Middle frontal gyrus (tissue), 1 donor: ENCODE results near the gene ADAMTS19.
A peak's percentile ranks its signal among the peaks of the same experiment; 100 is the strongest.
"Not testable (repeated sequence)": the region's sequence is repeated elsewhere in the genome, so short reads cannot be mapped to it uniquely, and the experiment has no call there.

Source experiments
- DNase-seq: peaks from one replicate; pipeline ENCODE4 v3.0.0-alpha.2; 2015; ENCODE audit warnings: low spot score; ENCODE audit errors: extremely low spot score

Gene ADAMTS19

GRCh38 chr5:129572060-129572459 lies 112.0 kb downstream of the ADAMTS19 start:
- DNase-seq = no peak

- not testable (repeated sequence) for DNase-seq
These were observed 124.4 kb downstream of the ADAMTS19 start for GRCh38 chr5:129584496-129584895.

GRCh38 chr5:129591508-129592160 lies 131.5 kb downstream of the ADAMTS19 start:
- no peak for DNase-seq

- DNase-seq = no peak
These were observed 133.4 kb downstream of the ADAMTS19 start for GRCh38 chr5:129593525-129593924.

- no peak for DNase-seq
These were observed 141.5 kb downstream of the ADAMTS19 start for GRCh38 chr5:129601576-129601975.

GRCh38 chr5:129608350-129608749 lies 148.3 kb downstream of the ADAMTS19 start:
- no peak for DNase-seq

GRCh38 chr5:129609710-129610109 lies 149.6 kb downstream of the ADAMTS19 start:
- no peak for DNase-seq

GRCh38 chr5:129616517-129616916 lies 156.4 kb downstream of the ADAMTS19 start:
- DNase-seq = no peak

GRCh38 chr5:129617206-129617605 lies 157.1 kb downstream of the ADAMTS19 start:
- DNase-seq = no peak

- DNase-seq = no peak
These were observed 159.7 kb downstream of the ADAMTS19 start for GRCh38 chr5:129619782-129620181.

GRCh38 chr5:129622531-129622930 lies 162.4 kb downstream of the ADAMTS19 start:
- DNase-seq = no peak

GRCh38 chr5:129629575-129629974 lies 169.5 kb downstream of the ADAMTS19 start:
- DNase-seq = no peak

- DNase-seq = no peak
These were observed 170.0 kb downstream of the ADAMTS19 start for GRCh38 chr5:129630101-129630500.

GRCh38 chr5:129631961-129632360 lies 171.9 kb downstream of the ADAMTS19 start:
- DNase-seq = no peak

GRCh38 chr5:129637501-129637900 lies 177.4 kb downstream of the ADAMTS19 start:
- not testable (repeated sequence) for DNase-seq

GRCh38 chr5:129639331-129639730 lies 179.2 kb downstream of the ADAMTS19 start:
- DNase-seq = no peak

GRCh38 chr5:129652349-129653056 lies 192.4 kb downstream of the ADAMTS19 start:
- peak; percentile 32 for DNase-seq

GRCh38 chr5:129653057-129653375 lies 192.9 kb downstream of the ADAMTS19 start:
- DNase-seq = no peak

GRCh38 chr5:129653442-129653841 lies 193.3 kb downstream of the ADAMTS19 start:
- no peak for DNase-seq

GRCh38 chr5:129656952-129657351 lies 196.9 kb downstream of the ADAMTS19 start:
- DNase-seq = no peak

- no peak for DNase-seq
These were observed 198.7 kb downstream of the ADAMTS19 start for GRCh38 chr5:129658801-129659200.

GRCh38 chr5:129661366-129662035 lies 201.4 kb downstream of the ADAMTS19 start:
- DNase-seq = no peak
